AG04449 (cell line): ENCODE measurements around the gene NEURL1B.
"Not testable (repeated sequence)": the region's sequence is repeated elsewhere in the genome, so short reads cannot be mapped to it uniquely, and the experiment has no call there.

Experiments used
- CTCF ChIA-PET: fragments of 350-600 bp; formaldehyde crosslinking; extraction: SDS; loops from one replicate; lab custom pipeline; 2021; ENCODE audit warnings: antibody characterized with exemption; lab: Yijun Ruan, JAX
- POLR2A ChIA-PET: fragments of 400-600, 350-600 bp; formaldehyde crosslinking; extraction: SDS; loops from one replicate; lab custom pipeline; 2020; ENCODE audit warnings: antibody characterized with exemption, inconsistent platforms; lab: Yijun Ruan, JAX
- DNase-seq: peaks from one replicate; pipeline ENCODE4 v3.0.0-alpha.2; 2010; ENCODE audit warnings: low read depth, low spot score
- H3K4me3 ChIP-seq: 2 replicates; pipeline ENCODE4 v1.5.1; 2011; ENCODE audit warnings: low read depth, mild to moderate bottlenecking, control low read depth, low read length
- CTCF ChIP-seq: IDR thresholded peaks from one replicate; pipeline ENCODE4 v1.5.1; 2011; ENCODE audit warnings: mild to moderate bottlenecking, moderate library complexity, low read length, control low read depth, inconsistent platforms; ENCODE audit not compliant: insufficient read depth; ENCODE audit errors: missing control alignments

NEURL1B gene

GRCh38 chr5:172674155-172674554 lies 33.1 kb downstream of the NEURL1B start:
- ChIA-PET CTCF (interaction anchor here (0.9 kb wide), 1 partner anchor 23 kb away, joined by 3 read pairs; no protein-coding TSS in a partner anchor), POLR2A (no interaction called here)
- H3K4me3 ChIP-seq: no peak overlapping the region
- DNase-seq: no peak
- no peak for TF ChIP-seq CTCF

GRCh38 chr5:172676914-172677475 lies 35.9 kb downstream of the NEURL1B start:
- CTCF ChIA-PET: interaction anchor here (1.5 kb wide), 1 partner anchor 8 kb away, joined by 6 read pairs; no protein-coding TSS in a partner anchor

GRCh38 chr5:172678362-172678874 lies 37.4 kb downstream of the NEURL1B start:
- H3K4me3 ChIP-seq: not testable (repeated sequence)
- CTCF ChIA-PET: interaction anchor here (1.2 kb wide), 1 partner anchor 200 kb away, joined by 5 read pairs; no protein-coding TSS in a partner anchor

More at GRCh38 chr5:172676914-172677475, 35.9 kb downstream of the NEURL1B start:
- no peak for DNase-seq
- no peak overlapping the region for H3K4me3 ChIP-seq
- no peak for TF ChIP-seq CTCF
- POLR2A ChIA-PET: no interaction called here

GRCh38 chr5:172678902-172679301 lies 37.8 kb downstream of the NEURL1B start:
- DNase-seq: no peak
- CTCF ChIA-PET: interaction anchor here (1.2 kb wide), 1 partner anchor 200 kb away, joined by 5 read pairs; no protein-coding TSS in a partner anchor
- TF ChIP-seq CTCF: no peak
- no peak overlapping the region for H3K4me3 ChIP-seq
- POLR2A ChIA-PET: no interaction called here

More at GRCh38 chr5:172678362-172678874, 37.4 kb downstream of the NEURL1B start:
- POLR2A ChIA-PET, DNase-seq: not testable (repeated sequence)

GRCh38 chr5:172679628-172680212 lies 38.7 kb downstream of the NEURL1B start:
- no peak for DNase-seq
- no peak for TF ChIP-seq CTCF
- POLR2A ChIA-PET: no interaction called here
- H3K4me3 ChIP-seq: no peak overlapping the region
- CTCF ChIA-PET: interaction anchor here (1.2 kb wide), 1 partner anchor 201 kb away, joined by 5 read pairs; no protein-coding TSS in a partner anchor

GRCh38 chr5:172680921-172681320 lies 39.9 kb downstream of the NEURL1B start:
- CTCF ChIA-PET: interaction anchor here (2.9 kb wide), 1 partner anchor 17 kb away, joined by 12 read pairs; no protein-coding TSS in a partner anchor
- POLR2A ChIA-PET: no interaction called here
- no peak for DNase-seq
- TF ChIP-seq CTCF: no peak
- no peak overlapping the region for H3K4me3 ChIP-seq
